Testis (tissue), 2 donors: Measurements from ENCODE around the gene NEURL1.

Experiments used
- CTCF ChIP-seq, 3 experiments: fragments of 450-650 bp in 2 of 3; fragments of 200-600 bp in 1 of 3; sonication (generic) in 1 of 3; IDR thresholded peaks; one replicate each; pipeline ENCODE4 v1.5.1; 2016 to 2019; ENCODE audit warnings: antibody characterized with exemption in 3 of 3, mild to moderate bottlenecking in 2 of 3, moderate library complexity in 1 of 3
- POLR2A ChIP-seq: fragments of 450-650 bp; IDR thresholded peaks from one replicate; pipeline ENCODE4 v1.6.1; 2017; ENCODE audit warnings: antibody characterized with exemption, mild to moderate bottlenecking, moderate library complexity

GRCh38 chr10:103514244-103514643 lies 20.7 kb downstream of the NEURL1 start:
- TF ChIP-seq CTCF (IDR thresholded peaks at IDR 0.05) = no peak
- no peak for TF ChIP-seq POLR2A
